Mucosa of stomach (tissue), 1 donor: ENCODE results near the gene ZGPAT.

Experiments
- H3K27me3 ChIP-seq: one replicate; pipeline ENCODE4 v1.7.0; 2013; ENCODE audit warnings: mild to moderate bottlenecking, low read length; ENCODE audit not compliant: control insufficient read depth, insufficient read depth
- H3K36me3 ChIP-seq: one replicate; pipeline ENCODE4 v1.7.0; 2013; ENCODE audit warnings: low read length; ENCODE audit not compliant: control insufficient read depth, insufficient read depth
- H3K4me1 ChIP-seq: one replicate; pipeline ENCODE4 v1.7.0; 2013; ENCODE audit warnings: mild to moderate bottlenecking, low read length; ENCODE audit not compliant: control insufficient read depth, insufficient read depth
- H3K4me3 ChIP-seq: one replicate; pipeline ENCODE4 v1.7.0; 2013; ENCODE audit warnings: low read length
- H3K9ac ChIP-seq: one replicate; pipeline ENCODE4 v1.7.0; 2013; ENCODE audit warnings: mild to moderate bottlenecking, low read length, moderate library complexity
- H3K9me3 ChIP-seq: one replicate; pipeline ENCODE4 v1.7.0; 2013; ENCODE audit warnings: mild to moderate bottlenecking, low read length, moderate library complexity; ENCODE audit not compliant: control insufficient read depth
- donor health status: Pancreatic carcinoma.

The ZGPAT gene

DNA sequence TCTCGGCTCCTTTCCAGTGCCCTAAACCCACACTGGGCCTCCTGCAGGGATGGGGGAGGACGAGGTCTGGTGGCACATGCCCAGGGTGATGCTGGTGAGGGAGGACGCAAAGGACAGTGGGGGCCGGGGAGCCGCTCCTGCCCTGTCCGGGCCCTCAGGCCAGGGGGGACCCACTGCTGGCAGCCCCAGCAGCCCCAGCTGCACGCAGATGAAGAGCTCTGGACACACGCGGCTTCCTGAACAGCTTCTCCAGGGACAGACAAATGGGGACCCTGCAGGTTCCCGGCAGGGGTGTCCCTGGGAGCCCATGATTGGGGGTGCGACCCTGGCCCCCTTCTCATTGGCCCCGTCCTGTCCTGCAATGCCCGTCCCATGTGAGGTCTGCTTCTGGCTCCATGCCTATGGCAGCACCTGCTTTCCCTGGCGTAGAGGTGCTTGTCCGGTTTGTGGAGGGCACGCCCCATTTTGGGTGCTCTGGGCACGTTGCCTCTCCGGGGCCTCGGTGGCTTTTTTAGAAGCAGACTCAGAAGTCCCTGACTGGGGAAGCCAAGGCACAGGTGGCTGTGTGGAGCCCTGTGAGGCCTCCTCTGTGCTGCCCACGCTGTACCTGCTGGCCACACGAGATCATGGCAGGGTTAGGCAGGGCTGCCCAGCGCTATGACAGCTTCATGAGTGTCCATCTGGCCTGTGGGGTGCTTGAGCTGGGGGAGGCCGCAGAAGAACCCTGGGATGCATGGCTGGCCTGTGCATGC lies 26.8 kb upstream of the ZGPAT start:
- H3K4me3 ChIP-seq, result no peak overlapping the region
- H3K27me3 ChIP-seq, result no peaks in the 10 kb centered on the region
- H3K36me3 ChIP-seq, result no peaks in the 10 kb centered on the region
- H3K4me1 ChIP-seq, result peaks cover 14% of the 10 kb centered on the region
- H3K9me3 ChIP-seq, result no peaks in the 10 kb centered on the region
- no peak overlapping the region for H3K9ac ChIP-seq

DNA sequence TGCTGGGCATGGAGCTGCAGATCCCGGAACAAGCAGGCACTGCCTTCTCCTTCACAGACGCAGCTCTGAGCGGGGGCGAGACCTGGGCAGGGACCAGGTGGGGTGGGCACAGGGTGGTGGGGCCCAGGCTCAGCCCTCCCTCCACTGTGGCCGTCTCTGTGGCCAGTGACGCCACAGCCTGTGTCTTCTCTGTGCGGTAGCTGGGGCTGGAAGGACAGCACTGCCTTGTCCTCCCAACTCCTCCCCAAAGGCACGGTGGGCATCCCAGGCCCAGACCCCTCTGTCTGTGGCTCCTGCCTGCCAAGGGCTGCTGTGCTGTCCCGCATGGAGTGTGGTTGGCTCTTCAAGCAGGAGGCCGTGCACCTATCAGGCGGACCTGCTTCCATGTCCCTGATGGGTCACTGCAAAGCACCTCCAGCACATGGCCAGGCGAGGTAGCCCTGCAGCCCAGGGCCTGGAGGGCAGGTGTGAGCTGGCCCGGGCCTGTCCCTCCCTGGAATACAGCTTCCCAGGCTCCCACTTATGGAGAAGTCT lies 26.2 kb upstream of the ZGPAT start:
- no peaks in the 10 kb centered on the region for H3K36me3 ChIP-seq

DNA sequence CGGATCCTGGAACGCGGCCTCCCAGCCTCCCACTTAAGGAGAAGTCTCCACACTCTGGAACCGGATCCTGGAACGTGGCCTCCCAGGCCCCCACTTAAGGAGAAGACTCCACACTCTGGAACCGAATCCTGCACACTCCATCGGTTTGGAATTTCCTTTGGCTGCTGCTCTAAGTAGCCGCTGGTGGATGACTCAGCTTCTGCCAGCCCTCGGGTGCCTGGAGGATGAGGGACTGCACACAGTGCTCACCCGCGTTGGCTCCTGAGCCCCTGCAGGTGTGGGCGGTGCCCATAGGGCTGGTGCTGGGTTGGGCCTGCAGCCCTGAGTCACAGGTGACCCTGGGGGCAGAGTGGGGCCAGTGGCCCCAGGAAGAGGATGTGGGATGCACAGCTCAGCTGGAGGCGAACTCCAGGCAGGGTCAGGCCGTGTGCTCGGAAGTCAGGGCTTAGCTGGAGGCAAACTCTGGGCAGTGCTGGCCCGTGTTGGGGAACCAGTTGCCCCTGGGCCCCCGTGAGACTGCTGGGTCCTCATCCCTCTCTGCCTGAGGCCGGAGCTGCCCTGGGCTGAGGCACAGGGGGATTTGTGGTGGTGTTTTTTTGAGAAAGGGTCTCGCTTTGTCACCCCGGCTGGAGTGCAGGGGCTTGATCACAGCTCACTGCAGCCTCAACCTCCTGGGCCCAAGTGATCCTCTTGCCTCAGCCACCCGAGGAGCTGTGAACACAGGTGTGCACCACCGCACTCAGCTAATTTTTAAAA lies 25.3 kb upstream of the ZGPAT start:
- no peaks in the 10 kb centered on the region for H3K9me3 ChIP-seq
- peaks cover 29% of the 10 kb centered on the region for H3K4me1 ChIP-seq
- no peak overlapping the region for H3K9ac ChIP-seq
- H3K4me3 ChIP-seq, result no peak overlapping the region
- H3K36me3 ChIP-seq, result no peaks in the 10 kb centered on the region
- H3K27me3 ChIP-seq, result no peaks in the 10 kb centered on the region

More for the DNA sequence above, 26.2 kb upstream of the ZGPAT start:
- H3K4me1 ChIP-seq, result peaks cover 20% of the 10 kb centered on the region
- no peak overlapping the region for H3K4me3 ChIP-seq
- H3K27me3 ChIP-seq, result no peaks in the 10 kb centered on the region
- no peaks in the 10 kb centered on the region for H3K9me3 ChIP-seq
- peak overlapping the region; percentile 31 for H3K9ac ChIP-seq

DNA sequence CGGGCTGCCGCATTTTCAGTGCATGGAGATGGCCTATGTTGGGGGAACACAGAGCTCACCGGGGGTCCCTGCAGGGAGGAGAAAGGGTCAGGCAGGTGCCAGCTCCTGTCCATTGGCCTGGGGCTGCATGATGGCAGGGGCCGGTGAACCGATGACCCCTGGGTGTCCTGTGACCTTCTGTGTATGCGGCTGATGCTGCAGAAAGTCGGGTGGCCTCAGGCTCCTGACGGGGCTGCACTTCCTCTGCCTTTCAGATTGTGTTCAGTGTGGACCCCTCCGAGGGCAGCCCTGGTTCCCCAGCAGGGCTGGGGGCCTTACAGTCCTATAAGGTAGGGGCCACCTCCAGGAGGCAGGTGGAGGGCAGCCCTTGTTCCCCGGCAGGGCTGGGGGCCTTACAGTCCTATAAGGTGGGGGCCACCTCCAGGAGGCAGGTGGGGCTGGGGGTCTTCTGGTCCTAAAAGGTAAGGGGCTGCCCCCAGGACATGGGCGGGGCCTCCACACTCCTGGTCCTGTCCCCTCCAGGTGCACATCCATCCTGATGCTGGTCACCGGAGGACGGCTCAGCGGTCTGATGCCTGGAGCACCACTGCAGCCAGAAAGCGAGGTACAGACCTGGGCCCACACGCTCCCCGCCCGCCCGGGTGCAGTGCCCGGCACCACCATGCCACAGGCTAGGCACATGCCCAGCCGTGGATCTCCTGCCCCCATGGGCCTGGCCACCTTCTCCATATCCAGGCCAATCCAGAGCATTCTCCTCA lies 22.4 kb upstream of the ZGPAT start:
- H3K4me1 ChIP-seq, result peaks cover 30% of the 10 kb centered on the region
- no peaks in the 10 kb centered on the region for H3K27me3 ChIP-seq
- H3K9ac ChIP-seq, result no peak overlapping the region
- no peaks in the 10 kb centered on the region for H3K36me3 ChIP-seq
- no peak overlapping the region for H3K4me3 ChIP-seq
- no peaks in the 10 kb centered on the region for H3K9me3 ChIP-seq

DNA sequence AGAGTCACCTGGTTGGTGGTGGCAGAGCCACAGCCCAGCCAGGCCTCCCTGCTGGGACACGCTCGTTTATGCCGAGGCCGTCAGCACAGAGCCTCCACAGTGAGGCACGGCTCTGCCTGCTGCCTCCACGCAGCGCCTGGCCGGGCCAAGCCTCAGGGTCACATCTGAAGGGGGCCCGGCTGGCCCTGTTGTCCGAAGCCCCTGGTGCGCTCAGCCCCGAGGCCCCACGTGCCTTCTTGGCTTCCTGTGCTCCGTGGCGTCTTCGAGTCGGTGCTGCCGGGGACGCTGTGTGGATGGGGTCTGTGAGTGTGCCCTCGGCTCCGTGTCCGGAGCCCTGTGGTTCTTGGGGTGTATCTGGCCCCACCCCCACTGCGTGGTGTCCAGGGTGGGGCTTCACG lies 21.7 kb upstream of the ZGPAT start:
- H3K4me3 ChIP-seq, result no peak overlapping the region
- H3K9ac ChIP-seq, result peak overlapping the region; percentile 3
- no peaks in the 10 kb centered on the region for H3K27me3 ChIP-seq
- no peaks in the 10 kb centered on the region for H3K36me3 ChIP-seq
- H3K4me1 ChIP-seq, result peaks cover 30% of the 10 kb centered on the region
- H3K9me3 ChIP-seq, result no peaks in the 10 kb centered on the region

DNA sequence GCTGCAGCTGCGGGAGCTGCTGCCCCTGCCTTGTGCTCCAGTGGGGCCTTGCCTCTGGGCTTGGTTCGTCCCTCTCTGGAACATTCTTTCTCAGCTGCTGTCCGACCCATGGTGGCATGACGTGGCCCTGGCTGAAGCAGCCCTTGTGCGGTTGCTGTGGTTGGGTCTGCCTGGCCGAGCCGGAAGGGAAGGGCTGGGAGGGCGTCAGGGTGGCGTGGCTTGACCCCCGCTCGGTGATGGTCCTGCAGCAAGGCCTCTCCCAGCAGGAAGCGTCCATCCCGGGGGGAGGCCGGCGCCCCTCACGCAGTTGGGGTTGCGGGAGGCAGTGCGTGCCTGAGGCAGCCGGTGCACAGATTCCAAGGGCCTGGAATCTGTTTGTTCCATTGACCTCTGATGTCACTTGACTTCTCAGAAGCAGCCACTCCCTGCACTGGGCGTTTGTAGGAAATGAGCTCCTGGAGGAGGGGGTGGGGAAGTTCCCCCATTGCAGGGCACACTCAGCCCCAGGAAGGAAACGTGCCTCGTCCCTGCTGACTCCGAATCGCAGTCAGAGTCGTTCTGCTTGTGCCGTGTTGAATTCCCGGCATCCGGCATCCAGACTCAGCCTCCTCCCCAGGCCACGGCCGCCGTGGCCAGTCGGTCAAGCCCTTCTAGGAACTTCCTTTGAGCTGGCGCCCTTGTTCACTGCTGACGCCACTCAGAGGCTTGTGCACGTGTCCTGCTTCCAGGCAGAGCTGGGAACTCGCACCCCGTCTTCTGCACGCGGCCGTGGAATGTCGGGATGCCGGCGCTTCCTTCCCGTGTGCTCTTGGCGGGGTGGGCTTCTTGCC lies 21.1 kb upstream of the ZGPAT start:
- Histone ChIP-seq H3K4me1 (peaks cover 34% of the 10 kb centered on the region), H3K4me3 (no peak overlapping the region), H3K9ac (peak overlapping the region; percentile 11), H3K36me3 (no peaks in the 10 kb centered on the region), H3K27me3 (no peaks in the 10 kb centered on the region), H3K9me3 (no peaks in the 10 kb centered on the region)

DNA sequence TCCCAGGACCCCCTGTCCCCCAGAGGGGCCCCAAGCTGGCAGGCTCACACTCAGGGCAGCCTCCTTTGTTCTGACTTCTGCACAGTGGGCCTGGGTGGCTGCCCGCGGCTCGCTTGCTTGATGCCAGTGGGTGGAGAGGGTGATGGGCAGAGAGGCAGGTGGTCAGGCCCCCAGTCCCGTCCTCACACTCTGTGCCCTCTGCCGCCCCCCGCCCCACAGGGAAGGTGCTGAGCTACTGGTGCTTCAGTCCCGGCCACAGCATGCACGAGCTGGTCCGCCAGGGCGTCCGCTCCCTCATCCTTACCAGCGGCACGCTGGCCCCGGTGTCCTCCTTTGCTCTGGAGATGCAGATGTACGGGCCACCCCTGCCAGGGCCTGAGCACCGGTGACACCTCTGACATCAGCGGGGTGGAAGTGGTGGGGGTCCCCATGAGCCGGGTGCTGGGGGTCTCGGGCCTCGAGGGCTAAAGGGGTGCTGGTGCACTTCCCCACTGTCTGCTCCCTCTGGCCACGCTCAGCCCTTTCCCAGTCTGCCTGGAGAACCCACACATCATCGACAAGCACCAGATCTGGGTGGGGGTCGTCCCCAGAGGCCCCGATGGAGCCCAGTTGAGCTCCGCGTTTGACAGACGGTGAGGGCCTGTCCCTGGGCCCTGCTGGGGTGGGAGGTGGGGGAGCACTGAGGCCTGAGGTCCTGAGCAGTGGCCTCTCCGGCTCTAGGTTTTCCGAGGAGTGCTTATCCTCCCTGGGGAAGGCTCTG lies 20.2 kb upstream of the ZGPAT start:
- Histone ChIP-seq H3K9ac (peak overlapping the region; percentile 11), H3K9me3 (no peaks in the 10 kb centered on the region), H3K36me3 (no peaks in the 10 kb centered on the region), H3K4me3 (no peak overlapping the region), H3K4me1 (peaks cover 40% of the 10 kb centered on the region), H3K27me3 (no peaks in the 10 kb centered on the region)

DNA sequence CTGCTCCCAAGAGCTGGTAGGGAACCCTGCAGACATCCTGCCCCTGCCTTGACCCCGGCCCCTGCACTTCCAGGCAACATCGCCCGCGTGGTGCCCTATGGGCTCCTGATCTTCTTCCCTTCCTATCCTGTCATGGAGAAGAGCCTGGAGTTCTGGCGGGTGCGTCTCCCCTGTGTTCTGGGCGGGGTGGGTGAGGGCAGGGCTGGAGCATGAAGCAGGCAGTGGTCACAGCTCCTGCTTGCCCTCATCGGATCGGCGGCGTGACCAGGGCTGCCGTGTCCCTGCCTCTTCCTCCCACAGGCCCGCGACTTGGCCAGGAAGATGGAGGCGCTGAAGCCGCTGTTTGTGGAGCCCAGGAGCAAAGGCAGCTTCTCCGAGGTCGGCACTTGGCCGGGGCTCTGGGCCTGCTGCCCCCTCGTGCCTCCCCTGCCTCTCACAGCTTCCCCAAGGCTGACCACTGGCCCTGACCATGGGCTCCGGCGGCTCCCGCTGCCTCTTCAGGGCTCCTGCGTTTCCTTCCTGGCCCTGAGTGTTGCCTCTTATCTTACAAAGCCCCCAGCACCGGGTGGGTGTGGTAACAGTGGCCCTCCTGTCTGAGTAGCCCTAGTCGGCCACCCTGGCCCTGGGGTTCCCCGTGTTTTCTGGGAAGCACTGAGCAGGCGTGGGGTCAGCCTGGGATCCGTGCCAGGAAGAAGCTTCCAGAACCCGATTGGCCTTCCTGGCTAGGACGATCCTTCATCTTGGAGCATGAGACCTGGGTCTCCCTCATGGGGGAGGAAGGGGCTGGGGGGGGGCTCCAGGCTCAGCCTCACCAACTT lies 19.4 kb upstream of the ZGPAT start:
- Histone ChIP-seq H3K4me1 (peaks cover 34% of the 10 kb centered on the region), H3K27me3 (no peaks in the 10 kb centered on the region)

DNA sequence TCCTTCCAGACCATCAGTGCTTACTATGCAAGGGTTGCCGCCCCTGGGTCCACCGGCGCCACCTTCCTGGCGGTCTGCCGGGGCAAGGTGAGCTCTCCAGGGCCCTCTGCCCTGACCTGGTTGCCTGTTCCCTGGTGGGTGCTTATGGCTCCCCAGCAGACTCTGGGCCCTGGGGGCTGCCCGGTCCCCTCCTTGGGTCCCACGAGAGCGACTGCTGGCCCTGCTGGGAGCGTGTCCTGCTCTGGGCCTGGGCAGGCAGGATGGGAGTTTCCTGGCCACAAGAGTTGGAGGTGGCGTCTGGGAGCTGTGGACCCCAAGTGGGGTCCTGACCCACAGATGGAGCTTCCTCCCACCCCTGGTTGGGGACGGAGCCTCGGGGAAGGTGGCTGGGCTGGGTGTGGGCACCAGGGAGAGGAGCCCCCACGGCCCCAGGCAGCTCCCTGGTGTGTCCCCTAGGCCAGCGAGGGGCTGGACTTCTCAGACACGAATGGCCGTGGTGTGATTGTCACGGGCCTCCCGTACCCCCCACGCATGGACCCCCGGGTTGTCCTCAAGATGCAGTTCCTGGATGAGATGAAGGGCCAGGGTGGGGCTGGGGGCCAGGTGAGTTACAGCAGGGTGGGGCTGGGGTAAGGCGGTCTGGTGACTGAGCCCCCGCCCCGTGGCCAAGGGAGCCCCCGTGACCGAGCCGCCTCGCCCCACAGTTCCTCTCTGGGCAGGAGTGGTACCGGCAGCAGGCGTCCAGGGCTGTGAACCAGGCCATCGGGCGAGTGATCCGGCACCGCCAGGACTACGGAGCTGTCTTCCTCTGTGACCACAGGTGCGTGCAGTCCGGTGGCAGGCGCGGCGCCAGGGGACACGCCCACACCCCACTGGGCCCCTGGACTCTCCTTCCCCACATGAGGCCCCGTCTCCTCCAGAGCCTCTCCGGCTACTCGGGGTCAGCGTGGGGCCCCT lies 18.5 kb upstream of the ZGPAT start:
- Histone ChIP-seq H3K4me1 (peaks cover 34% of the 10 kb centered on the region), H3K4me3 (no peak overlapping the region), H3K36me3 (no peaks in the 10 kb centered on the region), H3K9me3 (no peaks in the 10 kb centered on the region), H3K9ac (no peak overlapping the region), H3K27me3 (no peaks in the 10 kb centered on the region)

More for the DNA sequence above, 19.4 kb upstream of the ZGPAT start:
- H3K9ac ChIP-seq, result no peak overlapping the region
- no peak overlapping the region for H3K4me3 ChIP-seq
- no peaks in the 10 kb centered on the region for H3K36me3 ChIP-seq
- no peaks in the 10 kb centered on the region for H3K9me3 ChIP-seq
